OCI-LY3 (cell line): ENCODE data around the gene GEMIN5.

ENCODE experiments used
- EZH2phosphoT487 ChIP-seq: fragments of 200-600 bp; shearing (Covaris generic); IDR thresholded peaks from 2 replicates; pipeline ENCODE4 v1.6.1; 2018; ENCODE audit warnings: antibody characterized with exemption, mixed run types, low read depth
- TF ChIP-seq, protein P1 (sequence below): fragments of 200-600, 300-600 bp; sonication (generic); IDR thresholded peaks from 2 replicates; pipeline ENCODE4 v1.5.1; 2014; ENCODE audit warnings: antibody characterized with exemption, low read length, low read depth

DNA sequence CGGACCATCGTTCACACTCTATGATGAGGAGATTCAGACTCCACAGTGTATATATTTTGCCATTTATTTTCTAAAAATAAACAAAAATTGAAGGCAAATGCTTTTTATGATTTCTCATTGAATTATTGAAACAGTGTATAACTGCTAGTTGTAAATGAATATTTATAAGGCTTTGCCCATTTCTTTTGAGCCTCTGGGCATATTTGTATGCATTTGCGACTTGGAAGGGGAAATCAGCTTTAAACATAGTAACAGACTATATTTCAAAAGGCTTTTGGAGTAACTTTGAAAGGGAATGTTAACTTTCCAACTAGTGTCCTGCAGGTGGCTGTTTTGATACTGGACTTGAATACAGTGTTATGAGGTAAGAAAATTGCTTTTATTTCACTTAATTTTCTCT, 28.9 kb upstream of the GEMIN5 start:
- TF ChIP-seq, protein P1, sequence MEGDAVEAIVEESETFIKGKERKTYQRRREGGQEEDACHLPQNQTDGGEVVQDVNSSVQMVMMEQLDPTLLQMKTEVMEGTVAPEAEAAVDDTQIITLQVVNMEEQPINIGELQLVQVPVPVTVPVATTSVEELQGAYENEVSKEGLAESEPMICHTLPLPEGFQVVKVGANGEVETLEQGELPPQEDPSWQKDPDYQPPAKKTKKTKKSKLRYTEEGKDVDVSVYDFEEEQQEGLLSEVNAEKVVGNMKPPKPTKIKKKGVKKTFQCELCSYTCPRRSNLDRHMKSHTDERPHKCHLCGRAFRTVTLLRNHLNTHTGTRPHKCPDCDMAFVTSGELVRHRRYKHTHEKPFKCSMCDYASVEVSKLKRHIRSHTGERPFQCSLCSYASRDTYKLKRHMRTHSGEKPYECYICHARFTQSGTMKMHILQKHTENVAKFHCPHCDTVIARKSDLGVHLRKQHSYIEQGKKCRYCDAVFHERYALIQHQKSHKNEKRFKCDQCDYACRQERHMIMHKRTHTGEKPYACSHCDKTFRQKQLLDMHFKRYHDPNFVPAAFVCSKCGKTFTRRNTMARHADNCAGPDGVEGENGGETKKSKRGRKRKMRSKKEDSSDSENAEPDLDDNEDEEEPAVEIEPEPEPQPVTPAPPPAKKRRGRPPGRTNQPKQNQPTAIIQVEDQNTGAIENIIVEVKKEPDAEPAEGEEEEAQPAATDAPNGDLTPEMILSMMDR, result no peak
- no peak for TF ChIP-seq EZH2phosphoT487
